Endothelial cell of umbilical vein (primary cell): ENCODE data around the gene KIFC3. TPM values are rescaled to one million over a fixed set of nuclear protein-coding genes. Genes with fewer than 3 reads are reported as not detected.

Source experiments
- BruUV-seq: library from RNA; stranded (reverse); fragments of 400-500 nt; replicated peaks from 2 replicates; lab custom pipeline; 2021; lab: Mats Ljungman, UMichigan
- CTCF ChIA-PET: fragments of 300-600, 350-600 bp; sonication (Branson Sonifier 250); formaldehyde crosslinking; loops from one replicate; lab custom pipeline; 2021; ENCODE audit warnings: antibody characterized with exemption, inconsistent platforms; lab: Charles Lee
- POLR2A ChIA-PET: fragments of 300-600, 350-600 bp; sonication (Branson Sonifier 250); formaldehyde crosslinking; loops from one replicate; lab custom pipeline; 2021; ENCODE audit warnings: antibody characterized with exemption, inconsistent platforms; lab: Charles Lee
- DNase-seq: peaks from one replicate; pipeline ENCODE4 v3.0.0-alpha.2; 2011; ENCODE audit warnings: low read depth, low spot score
- FAIRE-seq: peaks from 2 replicates; lab custom pipeline; 2011; peaks lifted over from hg19 to GRCh38; lab: Jason Lieb, UNC
- H2AFZ ChIP-seq: 2 replicates; pipeline ENCODE4 v1.6.0; 2012; ENCODE audit warnings: low read depth, low read length, control low read depth, inconsistent platforms
- H3K27ac ChIP-seq: 2 replicates; pipeline ENCODE4 v1.5.1; 2011; ENCODE audit warnings: low read depth, mild to moderate bottlenecking, control low read depth, low read length, moderate library complexity; ENCODE audit not compliant: insufficient read depth
- H3K27me3 ChIP-seq, 2 experiments: 2 replicates each; pipeline versions ENCODE4 v1.6.0 to v1.6.1; 2011; ENCODE audit warnings: low read length in 2 of 2, mixed read lengths in 1 of 2; ENCODE audit not compliant: control insufficient read depth in 2 of 2, insufficient read depth in 2 of 2
- H3K36me3 ChIP-seq, 2 experiments: 2 replicates in 1 of 2; 3 replicates in 1 of 2; pipeline ENCODE4 v1.5.1; 2011; ENCODE audit warnings: low read length in 2 of 2, mild to moderate bottlenecking in 1 of 2, moderate library complexity in 1 of 2; ENCODE audit not compliant: control insufficient read depth in 2 of 2, insufficient read depth in 2 of 2; ENCODE audit errors: extremely low read depth in 1 of 2
- H3K4me1 ChIP-seq: 3 replicates; pipeline ENCODE4 v1.5.1; 2011; ENCODE audit warnings: mild to moderate bottlenecking, low read length; ENCODE audit not compliant: control insufficient read depth, insufficient read depth; ENCODE audit errors: extremely low read depth
- H3K4me2 ChIP-seq: 2 replicates; pipeline ENCODE4 v1.6.1; 2011; ENCODE audit warnings: low read length, control low read depth, mixed read lengths; ENCODE audit not compliant: insufficient read depth
- H3K4me3 ChIP-seq, 3 experiments: fragments of 200-600 bp in 1 of 3; sonication (generic), shearing (Covaris generic) in 1 of 3; replicated peaks in 1 of 3; 2 replicates each; pipeline ENCODE4 v1.5.1; 2011 to 2016; ENCODE audit warnings: control low read depth in 3 of 3, low read length in 3 of 3, mild to moderate bottlenecking in 2 of 3, inconsistent platforms in 1 of 3, low read depth in 1 of 3, moderate library complexity in 1 of 3; ENCODE audit not compliant: insufficient read depth in 1 of 3
- H3K79me2 ChIP-seq: 2 replicates; pipeline ENCODE4 v1.6.0; 2012; ENCODE audit warnings: low read length, inconsistent platforms; ENCODE audit not compliant: control insufficient read depth, insufficient read depth
- H3K9ac ChIP-seq: replicated peaks from 2 replicates; pipeline ENCODE3; 2011; ENCODE audit warnings: low read length, control low read depth; ENCODE audit not compliant: insufficient read depth; ENCODE audit errors: extremely low read depth
- H3K9me1 ChIP-seq: replicated peaks from 3 replicates; pipeline ENCODE4 v1.6.0; 2011; ENCODE audit warnings: mild to moderate bottlenecking, low read length; ENCODE audit not compliant: control insufficient read depth, insufficient read depth; ENCODE audit errors: extremely low read depth
- H3K9me3 ChIP-seq: replicated peaks from 2 replicates; pipeline ENCODE4 v1.5.1; 2012; ENCODE audit warnings: low read length, inconsistent platforms; ENCODE audit not compliant: control insufficient read depth, insufficient read depth
- H4K20me1 ChIP-seq: replicated peaks from 2 replicates; pipeline ENCODE3; 2011; ENCODE audit warnings: mild to moderate bottlenecking, low read length; ENCODE audit not compliant: control insufficient read depth, insufficient read depth; ENCODE audit errors: extremely low read depth
- CTCF ChIP-seq, 2 donors: IDR thresholded peaks; 1 replicate in 1 of 2; 2 replicates in 1 of 2; pipeline ENCODE4 v1.5.1; 2011; ENCODE audit warnings: low read length in 2 of 2, mild to moderate bottlenecking in 2 of 2, moderate library complexity in 2 of 2, control low read depth in 1 of 2, inconsistent platforms in 1 of 2, low read depth in 1 of 2; ENCODE audit not compliant: insufficient read depth in 1 of 2; ENCODE audit errors: extremely low read depth in 1 of 2
- GATA2 ChIP-seq: IDR thresholded peaks from 2 replicates; pipeline ENCODE4 v1.7.0; 2011; ENCODE audit warnings: low read depth, mild to moderate bottlenecking, moderate library complexity, mixed read lengths, low read length; ENCODE audit not compliant: insufficient read length, insufficient read depth
- JUN ChIP-seq: IDR thresholded peaks from 2 replicates; pipeline ENCODE4 v1.6.1; 2011; ENCODE audit warnings: borderline replicate concordance, low read depth; ENCODE audit not compliant: insufficient read length, insufficient read depth
- dilution Hi-C: fragments of 300-500 bp; cut with MboI; formaldehyde crosslinking; loops from one replicate; pipeline ENCODE4 v1.15.0; 2019; ENCODE audit warnings: low sequenced_read_pairs; ENCODE audit not compliant: extremely low pct_ligation_motif_present
- intact Hi-C: fragments of 100-400 bp; cut with micrococcal nuclease; formaldehyde crosslinking; loops from one replicate; pipeline ENCODE4 v1.10.0; 2022
- polyA plus RNA-seq, 4 experiments: library from polyadenylated mRNA; depleted of rRNA in 3 of 4; stranded (reverse) in 3 of 4; unstranded in 1 of 4; fragments of >200 nt; gene quantifications; 2 replicates each; pipeline versions ENCODE4 v1.2.1 to v1.2.3, GENCODE V29; 2011 to 2012; ENCODE audit warnings: missing spikeins in 1 of 4
- total RNA-seq: library from RNA; stranded (reverse); gene quantifications from 2 replicates; pipeline ENCODE4 v1.2.3, GENCODE V29; 2021

KIFC3 gene
- total and polyA plus RNA-seq, 2 donors (not counting 3 experiments of a cell fraction or from before 2014, with no cell fraction given), result 36.3 to 62.2 TPM

DNA sequence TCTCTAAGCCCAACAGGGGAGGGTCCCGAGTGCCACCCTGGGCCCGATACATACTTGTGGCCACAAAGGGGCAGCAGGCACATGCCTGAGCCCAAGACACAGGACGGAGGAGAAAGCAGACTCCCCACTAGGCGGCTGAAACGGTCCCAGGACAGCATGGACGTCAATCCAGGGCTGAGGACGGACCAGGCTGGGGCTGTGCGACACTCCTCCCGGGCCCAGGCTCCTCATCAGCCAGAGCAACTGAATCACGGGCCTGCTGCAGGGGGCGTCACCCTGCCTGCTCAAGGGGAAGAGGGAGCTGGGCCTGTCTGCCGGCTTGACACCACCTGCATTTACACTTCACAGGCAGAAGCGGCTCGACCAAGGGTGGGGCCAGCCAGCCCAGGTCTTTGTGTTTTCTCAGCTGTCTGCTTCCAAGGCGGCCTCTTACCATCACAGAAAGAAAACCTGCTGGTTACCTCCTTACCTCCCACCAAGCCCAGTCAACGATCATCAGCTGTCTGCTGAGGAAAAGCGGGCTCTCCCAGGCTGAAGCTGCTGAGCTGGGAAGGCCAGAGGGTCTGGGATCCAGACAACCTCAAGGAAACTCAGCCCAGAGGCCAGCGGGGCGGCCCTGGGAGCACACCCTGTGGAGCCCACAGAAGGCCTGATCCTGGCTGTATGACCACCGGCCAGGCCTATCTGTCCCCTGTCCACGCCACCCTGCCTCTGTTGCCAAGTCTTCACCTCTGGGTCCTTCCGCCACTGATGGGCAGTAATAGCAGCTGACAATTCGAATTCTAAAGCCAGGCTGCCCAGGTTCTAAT, 26.4 kb downstream of the KIFC3 start:
- no peak overlapping the region for H3K27ac ChIP-seq
- H3K4me1 ChIP-seq, result no peaks in the 10 kb centered on the region
- TF ChIP-seq CTCF (IDR thresholded peaks at IDR 0.05; ENCODE audit: extremely low read depth in 1 of 2, insufficient read depth in 1 of 2, low read depth in 1 of 2, low read length in 2 of 2), result peak in 1 of 2 donors; percentile 1
- TF ChIP-seq GATA2, result no peak
- TF ChIP-seq JUN, result no peak
- ChIA-PET CTCF (interaction anchor here (1.8 to 2.3 kb wide), 2 partner anchors 10 to 88 kb away, joined by 4 to 7 read pairs; no protein-coding TSS in a partner anchor), POLR2A (no interaction called here)
- H3K27me3 ChIP-seq, result no peaks in the 10 kb centered on the region
- H3K9me1 ChIP-seq, result no peaks in the 10 kb centered on the region
- H4K20me1 ChIP-seq, result no peaks in the 10 kb centered on the region
- no peak overlapping the region for H3K9ac ChIP-seq
- no peak overlapping the region for H3K4me2 ChIP-seq
- FAIRE-seq (no peak), DNase-seq (no peak)
- H2AFZ ChIP-seq, result no peak overlapping the region
- no peak overlapping the region for H3K4me3 ChIP-seq
- dilution Hi-C loops, result no loop called here
- intact Hi-C loops, result no loop called here
- peaks cover 3 to 9% of the 10 kb centered on the region in 2 experiments for H3K36me3 ChIP-seq
- no TSS peak for BruUV-seq
- no peaks in the 10 kb centered on the region for H3K79me2 ChIP-seq
- H3K9me3 ChIP-seq, result no peaks in the 10 kb centered on the region
